Measurements from ENCODE around the gene SSTR5. TPM values are rescaled to one million over a fixed set of nuclear protein-coding genes. Genes with fewer than 3 reads are reported as not detected.

SSTR5 gene
- total RNA-seq, 2 donors from 2014 or later, result 2.3 TPM; not detected in 1

- peaks cover 0 to 45% of the 10 kb centered on the region in 2 donors for H3K27me3 ChIP-seq
- no peak overlapping the region for H3K4me3 ChIP-seq
- no peak overlapping the region for H3K27ac ChIP-seq
- peaks cover 6% of the 10 kb centered on the region for H3K4me1 ChIP-seq
- H3K36me3 ChIP-seq (replicated peaks in 1 of 2; ENCODE audit: insufficient read depth in 1 of 2, low read depth in 2 of 2), result no peaks in the 10 kb centered on the region
- intact Hi-C loops (cut with DNase I), result no loop called here
- WGBS, 2 donors, result 5% methylated on average over 38 of the region's 61 CpGs; no CpG with 5 or more reads in 1 of the 2 donors
- no peaks in the 10 kb centered on the region for H3K9me3 ChIP-seq
- TF ChIP-seq CTCF (IDR thresholded peaks at IDR 0.05) (peak; percentile 54 to 78 (median 65)), POLR2A (IDR thresholded peaks at IDR 0.05) (no peak)
- ATAC-seq (peak; percentile 65), DNase-seq (peak; percentile 52 to 74 (median 68))
Observed at GRCh38 chr16:1102921-1103635, 30.5 kb downstream of the SSTR5 start.

GRCh38 chr16:1103636-1103980, 31.1 kb downstream of the SSTR5 start:
- ATAC-seq (no peak), DNase-seq (no peak)
- TF ChIP-seq POLR2A (IDR thresholded peaks at IDR 0.05) (no peak), CTCF (IDR thresholded peaks at IDR 0.05) (no peak)
- Histone ChIP-seq H3K4me3 (no peak overlapping the region), H3K4me1 (peaks cover 11% of the 10 kb centered on the region), H3K27ac (no peak overlapping the region), H3K36me3 (replicated peaks in 1 of 2; ENCODE audit: insufficient read depth in 1 of 2, low read depth in 2 of 2) (no peaks in the 10 kb centered on the region), H3K9me3 (no peaks in the 10 kb centered on the region), H3K27me3 (peaks cover 0 to 42% of the 10 kb centered on the region in 2 donors)
- intact Hi-C loops (cut with DNase I), result no loop called here
- 32% methylated on average over 11 of the region's 11 CpGs; no CpG with 5 or more reads in 1 of the 2 donors for WGBS, 2 donors

GRCh38 chr16:1105888-1106620, 33.5 kb downstream of the SSTR5 start:
- Histone ChIP-seq H3K36me3 (replicated peaks in 1 of 2; ENCODE audit: insufficient read depth in 1 of 2, low read depth in 2 of 2) (no peaks in the 10 kb centered on the region), H3K4me1 (peaks cover 18% of the 10 kb centered on the region), H3K9me3 (no peaks in the 10 kb centered on the region), H3K27me3 (peaks cover 0 to 45% of the 10 kb centered on the region in 2 donors), H3K27ac (no peak overlapping the region), H3K4me3 (no peak overlapping the region)
- DNase-seq (peak; percentile 75 to 84 (median 79)), ATAC-seq (peak; percentile 79)
- intact Hi-C loops (cut with DNase I), result loop anchor here (2.0 kb wide), 1 partner anchor 87 kb away; no protein-coding TSS in a partner anchor
- TF ChIP-seq CTCF (IDR thresholded peaks at IDR 0.05) (peak; percentile 86 to 96 (median 91)), POLR2A (IDR thresholded peaks at IDR 0.05) (no peak)
- 12 to 20% methylated on average over 6 to 24 of the region's 26 CpGs for WGBS, 2 donors

GRCh38 chr16:1106659-1107058, 34.1 kb downstream of the SSTR5 start:
- ATAC-seq (no peak), DNase-seq (no peak)
- Histone ChIP-seq H3K27ac (no peak overlapping the region), H3K9me3 (no peaks in the 10 kb centered on the region), H3K36me3 (replicated peaks in 1 of 2; ENCODE audit: insufficient read depth in 1 of 2, low read depth in 2 of 2) (no peaks in the 10 kb centered on the region), H3K4me3 (no peak overlapping the region), H3K27me3 (peaks cover 0 to 45% of the 10 kb centered on the region in 2 donors), H3K4me1 (peaks cover 18% of the 10 kb centered on the region)
- TF ChIP-seq CTCF (IDR thresholded peaks at IDR 0.05) (no peak), POLR2A (IDR thresholded peaks at IDR 0.05) (no peak)
- WGBS, 2 donors, result 56% methylated on average over 15 of the region's 16 CpGs; no CpG with 5 or more reads in 1 of the 2 donors
- intact Hi-C loops (cut with DNase I), result loop anchor here (2.0 kb wide), 1 partner anchor 86 kb away; no protein-coding TSS in a partner anchor
